ENCODE results near the gene ASTN1. TPM values are rescaled to one million over a fixed set of nuclear protein-coding genes. Genes with fewer than 3 reads are reported as not detected.

Gene ASTN1
- total RNA-seq, 2 experiments from 2014 or later, result not detected

DNA sequence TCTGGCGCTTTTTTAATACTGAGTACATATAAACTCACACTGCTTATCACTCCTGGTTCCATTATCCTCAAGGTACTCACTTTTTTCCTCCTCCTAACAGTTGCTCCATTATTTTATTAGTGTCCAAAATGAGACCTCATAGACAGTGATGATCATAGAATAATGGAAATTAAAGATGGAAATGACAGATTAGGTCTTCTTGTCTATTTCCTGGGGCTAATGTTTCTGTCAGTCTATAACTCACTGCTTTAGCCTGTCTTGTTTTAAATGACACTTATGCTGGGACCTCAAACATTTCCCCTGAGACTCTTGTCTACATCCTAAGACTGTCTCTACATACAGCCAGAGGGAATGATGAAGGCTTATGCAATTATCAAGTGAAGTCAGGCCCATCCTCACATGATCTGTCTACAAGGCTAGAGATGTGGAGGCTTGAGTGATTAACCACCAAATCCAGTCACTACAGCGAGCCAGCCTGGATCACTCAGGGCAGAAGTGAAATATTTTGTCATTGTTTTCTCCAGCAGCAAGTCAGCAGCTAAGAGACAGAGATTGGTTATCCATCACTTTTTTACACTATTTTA, 152.1 kb downstream of the ASTN1 start:
- DNase-seq, result no peak
- Mint-ChIP-seq H3K27me3 (no peaks in the 10 kb centered on the region), H3K4me1 (ENCODE audit: low read depth) (no peaks in the 10 kb centered on the region), H3K36me3 (no peaks in the 10 kb centered on the region), H3K27ac (no peak overlapping the region), H3K9me3 (no peaks in the 10 kb centered on the region), H3K4me3 (no peak overlapping the region)
- ChIA-PET CTCF (no interaction called here), POLR2A (no interaction called here)
- intact Hi-C loops (cut with micrococcal nuclease), result no loop called here

DNA sequence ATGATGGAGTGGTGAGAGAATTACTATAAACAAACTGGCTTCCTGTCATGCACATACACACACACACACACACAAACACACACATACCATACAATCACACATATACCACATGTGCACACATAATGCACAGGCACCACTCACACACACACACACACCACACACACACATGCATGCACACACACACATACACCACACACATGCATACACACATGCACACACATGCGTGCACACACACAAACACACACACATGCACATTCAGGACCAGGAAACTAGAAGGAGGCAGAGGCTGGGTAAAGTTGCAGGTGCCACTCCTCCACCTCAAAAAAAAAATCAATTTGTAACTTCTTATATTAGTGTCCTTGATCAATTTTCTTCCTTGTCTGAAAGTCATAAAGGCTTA, 153.0 kb downstream of the ASTN1 start:
- CTCF ChIA-PET, result no interaction called here
- no peak overlapping the region for H3K27ac Mint-ChIP-seq

DNA sequence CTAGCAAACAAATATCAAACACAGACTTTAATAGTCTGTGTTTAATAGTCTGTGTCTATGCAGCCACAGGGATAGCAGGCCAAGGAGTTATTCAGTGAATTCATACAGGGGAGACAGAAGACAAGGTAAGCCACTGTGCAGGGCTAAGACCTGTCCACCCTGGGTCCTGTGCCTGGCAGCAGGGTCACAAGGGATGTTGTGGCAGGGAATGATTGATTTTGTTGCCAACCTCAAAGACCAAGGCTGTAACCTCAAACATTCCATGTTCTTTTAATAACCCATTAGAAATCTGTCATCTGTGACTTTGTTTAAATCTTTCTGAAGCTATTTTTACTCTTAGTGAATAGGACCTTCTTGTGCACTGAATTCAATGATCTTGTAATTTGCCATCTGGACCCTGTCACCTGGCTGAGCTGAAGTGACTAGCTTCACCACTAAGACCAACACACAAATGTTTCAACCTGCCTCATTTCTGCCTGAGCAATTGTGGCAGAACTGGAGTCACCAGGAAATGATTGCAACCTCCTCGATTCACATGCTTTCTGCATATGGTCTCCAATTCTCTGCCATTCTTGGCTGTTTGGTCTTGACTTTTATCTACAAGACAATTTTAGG, 154.2 kb downstream of the ASTN1 start:
- Mint-ChIP-seq H3K9me3 (no peaks in the 10 kb centered on the region), H3K36me3 (no peaks in the 10 kb centered on the region), H3K4me1 (ENCODE audit: low read depth) (no peaks in the 10 kb centered on the region), H3K27ac (no peak overlapping the region), H3K27me3 (no peaks in the 10 kb centered on the region), H3K4me3 (no peak overlapping the region)
- no peak for DNase-seq
- CTCF ChIA-PET, result no interaction called here
- intact Hi-C loops (cut with micrococcal nuclease), result no loop called here
- POLR2A ChIA-PET, result no interaction called here

More for the DNA sequence above, 153.0 kb downstream of the ASTN1 start:
- H3K9me3 Mint-ChIP-seq, result no peaks in the 10 kb centered on the region
- intact Hi-C loops (cut with micrococcal nuclease), result no loop called here
- no peak for DNase-seq
- H3K36me3 Mint-ChIP-seq, result no peaks in the 10 kb centered on the region
- POLR2A ChIA-PET, result no interaction called here
- no peak overlapping the region for H3K4me3 Mint-ChIP-seq
- no peaks in the 10 kb centered on the region for H3K27me3 Mint-ChIP-seq
- H3K4me1 Mint-ChIP-seq (ENCODE audit: low read depth), result no peaks in the 10 kb centered on the region

DNA sequence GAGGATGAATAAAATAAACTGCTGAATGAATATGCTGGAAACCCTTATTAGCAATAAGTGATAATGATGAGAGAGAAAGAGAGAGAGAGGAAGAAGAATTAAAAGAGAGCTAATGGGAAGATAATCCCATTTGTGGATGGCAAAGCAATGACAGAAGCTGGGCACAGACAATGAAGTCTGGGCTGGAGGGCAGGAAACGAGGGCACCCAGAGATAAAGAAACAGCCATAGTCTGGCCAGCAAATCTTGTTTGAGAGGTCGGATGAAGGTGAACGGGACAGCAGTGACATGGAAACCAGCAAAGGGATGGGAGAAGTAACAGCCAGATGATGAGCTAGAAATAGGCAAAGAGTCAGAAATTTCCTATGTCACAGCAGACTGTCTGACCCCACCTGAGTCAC, 155.9 kb downstream of the ASTN1 start:
- H3K4me3 Mint-ChIP-seq, result no peak overlapping the region
- no peaks in the 10 kb centered on the region for H3K36me3 Mint-ChIP-seq
- ChIA-PET POLR2A (no interaction called here), CTCF (no interaction called here)
- H3K27me3 Mint-ChIP-seq, result no peaks in the 10 kb centered on the region
- no peak for DNase-seq
- no peak overlapping the region for H3K27ac Mint-ChIP-seq
- no peaks in the 10 kb centered on the region for H3K9me3 Mint-ChIP-seq
- intact Hi-C loops (cut with micrococcal nuclease), result no loop called here
- H3K4me1 Mint-ChIP-seq (ENCODE audit: low read depth), result no peaks in the 10 kb centered on the region

DNA sequence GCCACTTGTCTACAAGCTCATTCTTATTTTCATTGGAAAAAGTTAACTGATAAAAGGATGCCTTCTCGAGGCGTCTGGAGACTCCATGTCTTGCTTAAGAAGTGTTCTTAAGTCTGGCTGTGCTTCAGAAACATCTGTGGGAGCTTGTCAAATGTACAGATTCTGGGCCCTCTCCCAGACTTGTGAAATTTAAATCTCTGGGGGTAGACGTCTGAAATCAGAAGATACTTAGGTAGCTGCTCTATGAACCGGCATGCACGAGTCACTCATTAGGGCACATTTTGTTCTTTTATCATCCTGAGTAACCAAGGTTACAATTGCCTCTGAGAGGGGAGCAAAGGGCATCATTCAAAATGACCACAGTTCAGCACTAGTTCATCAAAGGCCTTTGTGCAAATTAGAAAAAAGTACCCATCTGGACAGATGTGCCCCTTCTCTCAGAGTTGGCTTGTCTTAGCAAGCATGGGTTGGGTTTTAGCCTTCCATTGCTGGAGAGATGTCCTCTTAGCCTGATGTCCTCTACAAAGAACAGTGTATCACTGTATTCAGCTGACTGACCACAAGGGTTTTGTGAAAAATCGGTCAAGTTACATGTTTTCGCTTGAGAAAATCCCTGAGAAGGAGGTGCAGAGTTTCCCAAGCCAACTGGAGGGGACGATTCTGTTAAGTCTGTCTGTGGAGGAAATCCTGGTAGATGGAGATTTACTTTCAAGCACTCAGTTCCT, 156.9 kb downstream of the ASTN1 start:
- H3K27me3 Mint-ChIP-seq, result no peaks in the 10 kb centered on the region
- CTCF ChIA-PET, result no interaction called here
- H3K9me3 Mint-ChIP-seq, result no peaks in the 10 kb centered on the region
- no peaks in the 10 kb centered on the region for H3K4me1 Mint-ChIP-seq (ENCODE audit: low read depth)
- H3K36me3 Mint-ChIP-seq, result no peaks in the 10 kb centered on the region
- intact Hi-C loops (cut with micrococcal nuclease), result no loop called here
- no peak overlapping the region for H3K27ac Mint-ChIP-seq
- no peak overlapping the region for H3K4me3 Mint-ChIP-seq
- no peak for DNase-seq
- POLR2A ChIA-PET, result no interaction called here

DNA sequence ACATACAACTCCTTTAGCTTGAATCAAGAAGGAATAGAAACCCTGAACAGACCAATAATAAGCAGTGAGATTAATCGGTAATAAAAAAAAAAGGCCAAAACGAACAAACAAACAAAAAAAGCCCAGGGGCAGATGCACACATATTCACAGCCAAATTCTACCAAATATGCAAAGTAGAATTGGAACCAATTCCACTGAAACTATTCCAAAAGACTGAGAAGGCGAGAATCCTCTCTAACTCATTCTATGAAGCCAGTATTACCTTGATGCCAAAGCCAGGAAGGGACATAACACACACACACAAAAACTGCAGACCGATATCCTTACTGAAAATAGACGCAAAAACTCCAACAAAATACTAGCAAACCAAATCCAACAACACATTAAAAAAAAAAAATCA, 161.6 kb downstream of the ASTN1 start:
- H3K9me3 Mint-ChIP-seq, result no peaks in the 10 kb centered on the region
- H3K27ac Mint-ChIP-seq, result no peak overlapping the region
- H3K4me1 Mint-ChIP-seq (ENCODE audit: low read depth), result no peaks in the 10 kb centered on the region
- no peaks in the 10 kb centered on the region for H3K36me3 Mint-ChIP-seq
- ChIA-PET CTCF (no interaction called here), POLR2A (no interaction called here)
- no peak overlapping the region for H3K4me3 Mint-ChIP-seq
- no peak for DNase-seq
- no peaks in the 10 kb centered on the region for H3K27me3 Mint-ChIP-seq
- intact Hi-C loops (cut with micrococcal nuclease), result no loop called here

DNA sequence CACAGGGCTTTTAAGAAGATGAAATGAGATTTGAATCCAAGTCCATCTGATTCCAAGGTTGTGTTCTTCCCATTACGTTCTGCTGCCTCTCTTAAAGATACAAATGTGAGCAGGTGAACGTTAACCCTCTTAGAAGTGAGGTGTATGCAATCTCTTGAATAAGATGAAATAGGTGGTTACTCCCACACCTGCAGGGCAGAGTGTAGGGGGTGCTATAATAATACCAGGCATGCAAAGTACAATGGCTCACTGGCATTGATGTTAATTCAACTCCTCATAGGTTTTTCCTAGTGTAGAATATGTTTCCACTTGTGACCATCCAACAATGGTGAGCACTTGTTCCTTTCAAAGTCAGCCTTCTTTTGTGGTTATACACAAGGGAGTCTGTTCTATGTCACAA, 163.0 kb downstream of the ASTN1 start:
- POLR2A ChIA-PET, result no interaction called here

DNA sequence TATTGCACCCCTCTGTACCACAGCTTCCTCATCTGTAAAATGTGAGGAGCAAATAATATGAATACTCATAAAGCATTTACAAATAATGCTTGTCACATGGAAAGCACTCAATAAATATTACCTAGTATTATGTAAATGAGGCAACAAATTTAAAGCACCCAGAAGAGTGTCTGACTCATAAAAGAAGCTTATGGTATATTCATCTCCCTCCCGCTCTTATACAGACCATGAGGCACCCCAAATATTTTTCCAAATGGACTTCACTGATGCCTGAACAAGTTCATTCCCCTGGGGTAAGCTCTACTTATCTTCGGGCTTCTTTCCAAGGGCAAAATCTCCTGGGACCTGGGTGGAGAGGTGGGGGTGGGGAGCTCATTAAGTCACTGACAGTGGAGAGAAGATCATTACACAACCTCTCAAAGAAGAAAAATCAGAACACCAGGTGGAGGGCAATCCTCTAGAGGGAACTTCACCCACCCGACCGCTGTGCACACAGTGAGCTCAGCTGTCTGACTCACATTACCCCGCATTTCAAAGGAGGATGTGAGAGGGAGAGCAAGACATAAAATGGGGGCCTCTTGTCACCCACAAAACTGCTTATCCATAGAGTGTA, 166.2 kb downstream of the ASTN1 start:
- no peak for DNase-seq
- Mint-ChIP-seq H3K27me3 (no peaks in the 10 kb centered on the region), H3K4me3 (no peak overlapping the region), H3K4me1 (ENCODE audit: low read depth) (no peaks in the 10 kb centered on the region), H3K9me3 (no peaks in the 10 kb centered on the region), H3K36me3 (no peaks in the 10 kb centered on the region), H3K27ac (no peak overlapping the region)
- intact Hi-C loops (cut with micrococcal nuclease), result no loop called here
- CTCF ChIA-PET, result interaction anchor here (0.7 kb wide), 1 partner anchor 40 kb away, joined by 3 read pairs; no protein-coding TSS in a partner anchor
- POLR2A ChIA-PET, result no interaction called here

More for the DNA sequence above, 163.0 kb downstream of the ASTN1 start:
- no peaks in the 10 kb centered on the region for H3K4me1 Mint-ChIP-seq (ENCODE audit: low read depth)
- intact Hi-C loops (cut with micrococcal nuclease), result no loop called here
- H3K4me3 Mint-ChIP-seq, result no peak overlapping the region
- no peaks in the 10 kb centered on the region for H3K27me3 Mint-ChIP-seq
- CTCF ChIA-PET, result no interaction called here
- no peaks in the 10 kb centered on the region for H3K9me3 Mint-ChIP-seq
- no peaks in the 10 kb centered on the region for H3K36me3 Mint-ChIP-seq
- H3K27ac Mint-ChIP-seq, result no peak overlapping the region
- no peak for DNase-seq

DNA sequence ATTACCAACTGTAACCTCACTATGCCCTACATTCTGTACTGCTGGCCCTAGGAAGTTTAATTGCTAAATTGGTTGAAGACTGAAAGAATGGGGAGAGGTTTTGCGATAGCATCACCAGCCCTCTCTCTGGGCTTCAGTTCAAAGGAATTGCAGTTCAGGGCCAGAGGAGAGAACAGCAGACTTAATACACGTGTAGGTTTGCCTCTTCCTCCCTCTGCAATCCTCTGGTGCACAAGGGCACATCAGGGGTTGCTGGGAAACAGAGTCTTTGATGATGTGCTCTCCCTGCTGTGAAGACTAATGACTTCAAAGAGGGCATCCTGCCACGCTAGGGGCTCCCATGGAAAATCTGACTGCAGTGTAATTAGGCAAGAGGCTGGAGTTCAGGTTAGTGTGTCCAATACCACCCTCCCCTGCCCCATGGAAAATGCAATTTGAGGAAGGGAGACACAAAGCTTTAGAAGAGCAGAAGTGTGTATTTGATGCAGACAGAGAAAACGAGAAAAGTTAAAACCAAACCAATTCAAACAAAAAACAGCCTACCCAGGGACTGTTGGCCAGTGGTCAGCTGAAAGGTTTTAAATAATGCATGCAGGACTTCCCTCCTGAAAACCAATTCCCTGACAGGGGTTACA, 167.9 kb downstream of the ASTN1 start:
- Mint-ChIP-seq H3K4me1 (ENCODE audit: low read depth) (no peaks in the 10 kb centered on the region), H3K27ac (no peak overlapping the region), H3K27me3 (no peaks in the 10 kb centered on the region), H3K36me3 (no peaks in the 10 kb centered on the region), H3K4me3 (no peak overlapping the region), H3K9me3 (no peaks in the 10 kb centered on the region)
- ChIA-PET CTCF (no interaction called here), POLR2A (no interaction called here)
- intact Hi-C loops (cut with micrococcal nuclease), result no loop called here
- DNase-seq, result no peak

DNA sequence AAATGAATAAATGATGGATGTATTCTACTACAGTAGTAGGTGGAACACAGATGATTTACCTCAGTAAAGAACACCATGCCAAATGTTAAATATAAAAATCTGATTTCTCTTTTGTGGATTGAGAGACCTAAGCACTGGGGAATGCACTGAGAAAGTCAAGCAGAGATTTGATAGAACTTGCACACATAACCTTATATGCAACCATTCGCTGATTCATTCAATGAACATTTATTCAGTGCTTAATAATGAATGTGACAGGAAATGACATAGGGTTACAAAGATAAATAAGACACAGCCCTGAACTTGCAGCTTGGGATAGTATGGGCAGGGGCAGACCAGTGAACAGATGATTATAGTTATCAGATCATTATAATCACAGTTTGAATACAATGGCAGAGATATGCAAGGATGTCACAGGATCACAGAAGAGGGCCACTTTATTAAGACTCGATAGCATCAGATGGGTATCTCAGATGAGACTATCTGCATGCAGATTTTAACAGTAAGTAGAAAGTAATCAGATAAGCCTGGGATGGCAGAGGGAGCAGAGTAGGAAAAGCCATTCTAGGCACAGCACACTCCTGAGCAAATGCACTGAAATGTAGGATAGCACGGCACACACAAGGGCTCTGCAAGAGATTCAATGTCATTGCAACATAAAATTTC, 169.4 kb downstream of the ASTN1 start:
- Mint-ChIP-seq H3K27ac (no peak overlapping the region), H3K36me3 (no peaks in the 10 kb centered on the region), H3K4me1 (ENCODE audit: low read depth) (no peaks in the 10 kb centered on the region), H3K27me3 (no peaks in the 10 kb centered on the region), H3K4me3 (no peak overlapping the region), H3K9me3 (no peaks in the 10 kb centered on the region)
- CTCF ChIA-PET, result no interaction called here
- intact Hi-C loops (cut with micrococcal nuclease), result no loop called here
- DNase-seq, result no peak
- POLR2A ChIA-PET, result no interaction called here

DNA sequence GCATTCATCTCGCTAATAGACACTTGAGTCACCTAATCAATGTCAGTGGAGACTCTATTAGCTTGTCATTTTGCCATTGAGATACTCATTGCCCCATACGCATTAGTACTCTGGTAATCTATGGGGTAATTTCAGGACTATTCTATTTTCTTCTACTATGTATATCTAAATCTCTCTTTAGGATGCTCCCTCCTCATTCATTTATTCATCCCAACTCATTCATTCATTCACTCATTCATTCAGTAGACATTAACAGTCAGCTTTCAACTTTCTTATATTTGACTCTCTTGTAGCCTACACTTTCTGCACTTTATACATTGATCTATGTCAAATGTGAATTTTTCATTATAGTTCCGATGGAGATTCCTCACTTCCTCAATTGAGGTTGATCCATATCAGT, 170.9 kb downstream of the ASTN1 start:
- intact Hi-C loops (cut with micrococcal nuclease), result no loop called here
- DNase-seq, result no peak
- H3K4me1 Mint-ChIP-seq (ENCODE audit: low read depth), result no peaks in the 10 kb centered on the region
- POLR2A ChIA-PET, result no interaction called here
- CTCF ChIA-PET, result no interaction called here
- H3K9me3 Mint-ChIP-seq, result no peaks in the 10 kb centered on the region
- no peak overlapping the region for H3K27ac Mint-ChIP-seq
- no peaks in the 10 kb centered on the region for H3K27me3 Mint-ChIP-seq
- H3K4me3 Mint-ChIP-seq, result no peak overlapping the region
- no peaks in the 10 kb centered on the region for H3K36me3 Mint-ChIP-seq

DNA sequence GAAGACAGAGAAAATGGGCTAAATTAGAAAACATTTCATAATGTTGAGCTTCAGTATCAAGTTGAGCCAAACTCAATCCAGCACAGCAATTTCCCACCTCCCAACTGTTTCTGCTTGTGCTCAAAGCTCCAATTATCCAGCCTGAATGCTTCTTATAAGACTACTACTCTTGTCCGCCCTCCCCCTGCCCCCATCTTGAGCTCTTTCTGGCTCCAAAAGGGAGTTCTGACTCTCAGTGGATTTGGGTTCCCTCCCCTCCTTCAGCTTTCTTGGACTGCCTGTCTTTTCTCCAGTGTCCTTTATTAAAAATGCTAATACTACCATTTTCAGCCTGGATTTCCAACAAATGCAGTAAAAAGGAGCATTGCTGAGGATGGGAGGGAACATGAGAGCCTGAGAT, 174.8 kb downstream of the ASTN1 start:
- H3K27ac Mint-ChIP-seq, result no peak overlapping the region
- POLR2A ChIA-PET, result no interaction called here

More for the DNA sequence above, 174.8 kb downstream of the ASTN1 start:
- intact Hi-C loops (cut with micrococcal nuclease), result no loop called here
- Mint-ChIP-seq H3K9me3 (no peaks in the 10 kb centered on the region), H3K4me1 (ENCODE audit: low read depth) (no peaks in the 10 kb centered on the region), H3K27me3 (no peaks in the 10 kb centered on the region), H3K4me3 (no peak overlapping the region), H3K36me3 (no peaks in the 10 kb centered on the region)
- DNase-seq, result no peak
- CTCF ChIA-PET, result no interaction called here
